ENCODE results near the gene FOXM1.

DNA sequence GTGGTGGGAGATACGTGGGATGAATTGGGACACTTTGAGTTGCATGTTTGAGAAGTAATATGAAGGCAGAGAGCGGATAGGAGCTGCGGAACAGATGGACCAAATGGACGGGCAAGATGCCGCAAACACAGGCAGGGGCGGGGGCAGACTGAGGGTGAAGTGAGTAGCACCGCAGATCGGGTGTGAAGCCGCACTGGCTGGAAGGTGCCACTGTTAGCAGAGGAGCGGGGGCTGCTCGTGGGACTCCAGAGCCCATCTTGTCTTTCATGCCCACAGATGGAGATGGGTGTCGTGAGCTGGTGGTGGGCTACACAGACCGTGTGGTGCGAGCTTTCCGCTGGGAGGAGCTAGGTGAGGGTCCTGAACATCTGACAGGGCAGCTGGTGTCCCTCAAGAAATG lies 57.2 kb downstream of the FOXM1 start:
- TF ChIP-seq POLR2AphosphoS5 (IDR thresholded peaks at IDR 0.05) (no peak), POLR2A (IDR thresholded peaks at IDR 0.05) (no peak), EP300 (IDR thresholded peaks at IDR 0.05; ENCODE audit: low read depth) (no peak)
- TF ChIP-seq, protein P1, sequence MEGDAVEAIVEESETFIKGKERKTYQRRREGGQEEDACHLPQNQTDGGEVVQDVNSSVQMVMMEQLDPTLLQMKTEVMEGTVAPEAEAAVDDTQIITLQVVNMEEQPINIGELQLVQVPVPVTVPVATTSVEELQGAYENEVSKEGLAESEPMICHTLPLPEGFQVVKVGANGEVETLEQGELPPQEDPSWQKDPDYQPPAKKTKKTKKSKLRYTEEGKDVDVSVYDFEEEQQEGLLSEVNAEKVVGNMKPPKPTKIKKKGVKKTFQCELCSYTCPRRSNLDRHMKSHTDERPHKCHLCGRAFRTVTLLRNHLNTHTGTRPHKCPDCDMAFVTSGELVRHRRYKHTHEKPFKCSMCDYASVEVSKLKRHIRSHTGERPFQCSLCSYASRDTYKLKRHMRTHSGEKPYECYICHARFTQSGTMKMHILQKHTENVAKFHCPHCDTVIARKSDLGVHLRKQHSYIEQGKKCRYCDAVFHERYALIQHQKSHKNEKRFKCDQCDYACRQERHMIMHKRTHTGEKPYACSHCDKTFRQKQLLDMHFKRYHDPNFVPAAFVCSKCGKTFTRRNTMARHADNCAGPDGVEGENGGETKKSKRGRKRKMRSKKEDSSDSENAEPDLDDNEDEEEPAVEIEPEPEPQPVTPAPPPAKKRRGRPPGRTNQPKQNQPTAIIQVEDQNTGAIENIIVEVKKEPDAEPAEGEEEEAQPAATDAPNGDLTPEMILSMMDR (IDR thresholded peaks at IDR 0.05), result no peak

Measured in transverse colon (tissue), 4 donors.